Measurements from ENCODE around the gene FBXL16.

Gene FBXL16

GRCh38 chr16:672371-672770 lies 33.2 kb downstream of the FBXL16 start:
- Histone ChIP-seq H3K4me3 (ENCODE audit: low read depth, low read length, poor library complexity, severe bottlenecking) (no peak overlapping the region), H3F3A (ENCODE audit: insufficient read depth, low read length) (no peaks in the 10 kb centered on the region), H3K9me2 (ENCODE audit: low read depth, low read length) (no peaks in the 10 kb centered on the region), H3K4me2 (ENCODE audit: low read length) (no peak overlapping the region), H3K36me3 (ENCODE audit: insufficient read depth, low read length) (peaks cover 51% of the 10 kb centered on the region), H3K9me3 (ENCODE audit: low read length) (no peaks in the 10 kb centered on the region), H3K79me2 (ENCODE audit: insufficient read depth, low read length) (no peaks in the 10 kb centered on the region), H3K27me3 (ENCODE audit: insufficient read depth, low read length) (no peaks in the 10 kb centered on the region), H3K27ac (ENCODE audit: low read depth, low read length, poor library complexity, severe bottlenecking) (no peak overlapping the region), H3K9ac (ENCODE audit: low read length) (no peak overlapping the region), H3K4me1 (ENCODE audit: insufficient read depth, low read length, severe bottlenecking) (peaks cover 21% of the 10 kb centered on the region), H4K20me1 (ENCODE audit: insufficient read depth, low read length) (no peaks in the 10 kb centered on the region), H2AFZ (ENCODE audit: low read length) (no peak overlapping the region)
- no peak for TF ChIP-seq CTCF (IDR thresholded peaks at IDR 0.05; ENCODE audit: low read length)
- TF ChIP-seq EZH2 (IDR thresholded peaks at IDR 0.05; ENCODE audit: borderline replicate concordance, low read length): no peak

DNA sequence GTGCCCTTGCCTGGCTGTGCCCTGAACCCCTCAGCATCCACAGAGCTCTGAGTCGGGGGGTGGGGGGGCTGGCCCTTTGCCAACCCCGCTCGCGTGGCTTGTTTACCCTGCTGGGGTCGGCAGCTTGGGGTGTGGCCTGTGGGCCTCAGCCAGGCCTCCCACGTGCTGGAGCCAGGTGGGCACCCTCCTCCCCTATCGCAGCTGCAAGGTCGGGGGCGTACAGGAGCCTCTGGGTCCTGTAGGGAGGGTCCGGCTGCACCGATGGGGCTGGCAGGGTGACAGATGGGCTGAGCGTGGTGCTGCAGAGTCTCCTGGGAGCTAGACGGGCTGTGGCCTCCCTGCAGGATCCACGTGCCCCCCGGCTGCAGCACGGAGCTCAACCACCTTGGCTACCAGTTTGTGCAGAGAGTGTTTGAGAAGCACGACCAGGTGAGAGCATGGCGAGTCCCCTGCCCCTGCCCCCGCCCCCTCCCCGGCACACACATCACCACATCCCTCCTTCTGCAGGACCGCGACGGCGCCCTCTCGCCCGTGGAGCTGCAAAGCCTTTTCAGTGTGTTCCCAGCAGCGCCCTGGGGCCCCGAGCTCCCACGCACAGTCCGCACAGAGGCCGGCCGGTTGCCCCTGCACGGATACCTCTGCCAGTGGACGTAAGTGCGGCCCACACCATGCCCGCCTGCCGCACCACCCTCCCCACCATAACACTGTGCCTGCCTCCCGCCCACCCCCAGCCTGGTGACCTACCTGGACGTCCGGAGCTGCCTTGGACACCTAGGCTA lies 34.1 kb downstream of the FBXL16 start:
- no peaks in the 10 kb centered on the region for H4K20me1 ChIP-seq (ENCODE audit: insufficient read depth, low read length)
- H3K4me2 ChIP-seq (ENCODE audit: low read length): no peak overlapping the region
- no peaks in the 10 kb centered on the region for H3F3A ChIP-seq (ENCODE audit: insufficient read depth, low read length)
- no peak overlapping the region for H3K9ac ChIP-seq (ENCODE audit: low read length)
- H2AFZ ChIP-seq (ENCODE audit: low read length): no peak overlapping the region
- no peaks in the 10 kb centered on the region for H3K27me3 ChIP-seq (ENCODE audit: insufficient read depth, low read length)
- peaks cover 51% of the 10 kb centered on the region for H3K36me3 ChIP-seq (ENCODE audit: insufficient read depth, low read length)
- no peaks in the 10 kb centered on the region for H3K9me3 ChIP-seq (ENCODE audit: low read length)
- no peak overlapping the region for H3K27ac ChIP-seq (ENCODE audit: low read depth, low read length, poor library complexity, severe bottlenecking)
- H3K9me2 ChIP-seq (ENCODE audit: low read depth, low read length): no peaks in the 10 kb centered on the region
- H3K4me3 ChIP-seq (ENCODE audit: low read depth, low read length, poor library complexity, severe bottlenecking): no peak overlapping the region
- peaks cover 16% of the 10 kb centered on the region for H3K4me1 ChIP-seq (ENCODE audit: insufficient read depth, low read length, severe bottlenecking)
- H3K79me2 ChIP-seq (ENCODE audit: insufficient read depth, low read length): no peaks in the 10 kb centered on the region
- TF ChIP-seq EZH2 (IDR thresholded peaks at IDR 0.05; ENCODE audit: borderline replicate concordance, low read length) (no peak), CTCF (IDR thresholded peaks at IDR 0.05; ENCODE audit: low read length) (no peak)

- Histone ChIP-seq H3K27me3 (ENCODE audit: insufficient read depth, low read length) (no peaks in the 10 kb centered on the region), H3K27ac (ENCODE audit: low read depth, low read length, poor library complexity, severe bottlenecking) (no peak overlapping the region), H3K9me3 (ENCODE audit: low read length) (no peaks in the 10 kb centered on the region), H3K4me1 (ENCODE audit: insufficient read depth, low read length, severe bottlenecking) (peaks cover 16% of the 10 kb centered on the region), H3K4me3 (ENCODE audit: low read depth, low read length, poor library complexity, severe bottlenecking) (no peak overlapping the region), H3K36me3 (ENCODE audit: insufficient read depth, low read length) (peaks cover 56% of the 10 kb centered on the region), H3K9me2 (ENCODE audit: low read depth, low read length) (no peaks in the 10 kb centered on the region), H2AFZ (ENCODE audit: low read length) (no peak overlapping the region), H4K20me1 (ENCODE audit: insufficient read depth, low read length) (no peaks in the 10 kb centered on the region), H3K9ac (ENCODE audit: low read length) (no peak overlapping the region), H3K4me2 (ENCODE audit: low read length) (no peak overlapping the region), H3K79me2 (ENCODE audit: insufficient read depth, low read length) (no peaks in the 10 kb centered on the region), H3F3A (ENCODE audit: insufficient read depth, low read length) (no peaks in the 10 kb centered on the region)
- TF ChIP-seq CTCF (IDR thresholded peaks at IDR 0.05; ENCODE audit: low read length) (no peak), EZH2 (IDR thresholded peaks at IDR 0.05; ENCODE audit: borderline replicate concordance, low read length) (no peak)
These were observed 34.9 kb downstream of the FBXL16 start for GRCh38 chr16:670485-671352.

Measured in OCI-LY1 (cell line).